HUDEP-2 (cell line): Measurements from ENCODE around the gene ZBTB49.

Source experiments
- DNase-seq, 76 experiments: peaks; one replicate each; lab custom pipeline; 2025; ENCODE audit not compliant: unreplicated experiment in 76 of 76; lab: John Stamatoyannopoulos, UW

ZBTB49 gene

DNA sequence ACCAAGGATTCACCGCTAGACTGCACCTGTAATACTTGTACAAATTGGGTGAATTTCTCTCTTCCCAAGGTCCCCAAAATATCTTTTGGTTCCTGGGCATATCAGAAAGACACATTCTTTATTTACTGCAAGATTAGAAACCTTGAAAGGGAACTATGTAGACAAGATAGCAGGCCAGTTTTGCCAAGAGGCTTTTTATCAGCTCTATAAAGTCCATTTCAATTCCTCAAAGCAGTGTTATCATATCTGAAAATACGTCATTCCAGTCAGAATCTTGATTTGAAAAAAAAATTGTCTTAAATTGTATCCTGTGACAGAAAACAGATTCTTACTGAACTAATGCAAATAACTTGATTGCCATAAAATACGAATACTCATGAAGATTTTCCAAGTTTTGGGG, 59.8 kb downstream of the ZBTB49 start:
- peak in 5 of 76 experiments; percentile 4 to 36 (median 10) for DNase-seq

DNA sequence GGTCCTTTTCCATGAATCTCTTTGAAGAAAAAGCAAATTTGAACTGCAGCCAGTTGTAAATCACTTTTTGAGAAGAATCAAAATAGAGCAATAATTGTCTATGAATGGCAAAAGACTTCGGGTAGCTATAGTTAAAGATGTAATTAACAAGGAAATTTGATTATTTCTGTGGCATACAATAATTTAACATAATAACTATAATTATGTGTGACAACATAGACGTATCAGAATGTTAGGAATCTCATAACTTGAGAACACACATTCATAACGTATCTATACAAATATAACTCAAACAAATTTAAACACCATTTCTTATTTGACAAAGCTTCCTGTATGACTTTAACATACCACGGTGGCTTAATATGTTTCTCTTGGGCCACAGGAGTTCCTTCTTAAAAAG, 60.9 kb downstream of the ZBTB49 start:
- DNase-seq = no peak

DNA sequence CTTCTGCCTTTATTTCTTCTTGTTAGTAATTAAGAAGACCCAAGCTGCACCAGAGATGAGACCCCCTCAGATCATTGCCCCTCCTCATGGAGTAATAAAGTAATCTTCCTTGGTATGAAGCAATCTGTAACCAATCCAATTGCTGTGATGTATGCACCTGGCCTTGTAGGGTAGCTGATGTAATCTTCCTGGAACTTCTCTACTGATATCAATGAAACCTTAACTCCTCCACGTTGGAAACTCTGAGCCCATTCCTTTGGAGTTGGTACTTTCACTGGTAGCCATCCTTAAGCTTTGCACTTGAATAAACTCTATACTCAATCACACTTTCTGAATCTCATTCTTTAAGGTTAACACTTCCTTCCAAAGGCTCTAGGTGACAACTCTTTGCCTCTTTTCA, 65.3 kb downstream of the ZBTB49 start:
- DNase-seq = no peak

DNA sequence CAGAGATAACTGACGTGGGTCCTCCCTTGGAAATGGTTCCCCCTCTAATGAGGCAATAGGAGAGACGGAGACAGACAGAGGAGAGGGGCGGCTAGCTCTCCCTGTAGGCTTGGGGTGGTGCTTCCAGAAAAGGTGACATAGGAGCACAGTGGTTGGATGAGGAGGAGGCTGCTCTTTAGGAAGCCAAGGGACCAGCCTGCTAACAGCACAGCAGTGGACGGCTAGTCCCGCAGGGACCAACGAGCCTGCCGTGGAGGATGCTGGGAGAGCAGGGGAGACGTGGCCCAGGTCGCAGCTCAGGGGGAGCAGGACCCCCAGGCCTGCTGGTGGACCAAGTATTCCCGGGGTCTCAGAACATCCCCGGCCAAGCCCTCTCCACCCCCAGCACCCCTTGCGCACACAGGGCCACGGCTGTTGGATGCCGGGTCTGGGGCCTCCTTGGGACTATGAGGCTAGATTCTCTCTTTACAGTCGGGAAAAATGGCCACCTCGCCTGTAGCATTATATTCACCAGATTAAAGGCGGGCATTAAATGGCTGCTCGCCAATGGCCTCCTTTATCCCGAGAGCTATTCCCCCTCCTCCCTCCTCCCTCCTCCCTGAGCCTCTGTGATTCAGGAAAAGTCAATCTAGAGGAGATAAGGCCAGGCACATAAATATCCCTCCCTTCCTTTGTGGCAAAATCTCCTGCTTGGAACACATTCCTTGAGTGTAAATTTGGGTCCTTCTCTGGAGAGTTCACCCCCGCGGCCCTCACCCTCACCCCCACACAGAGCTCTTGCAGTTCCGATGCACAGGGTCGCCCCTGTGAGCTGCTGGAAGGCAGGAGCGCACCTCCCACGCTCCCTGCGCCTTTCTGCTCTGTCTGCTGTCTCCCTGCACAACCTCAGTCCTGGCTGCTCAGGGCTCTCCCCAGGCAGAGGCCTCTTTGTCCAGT, 66.3 kb downstream of the ZBTB49 start:
- DNase-seq = no peak

DNA sequence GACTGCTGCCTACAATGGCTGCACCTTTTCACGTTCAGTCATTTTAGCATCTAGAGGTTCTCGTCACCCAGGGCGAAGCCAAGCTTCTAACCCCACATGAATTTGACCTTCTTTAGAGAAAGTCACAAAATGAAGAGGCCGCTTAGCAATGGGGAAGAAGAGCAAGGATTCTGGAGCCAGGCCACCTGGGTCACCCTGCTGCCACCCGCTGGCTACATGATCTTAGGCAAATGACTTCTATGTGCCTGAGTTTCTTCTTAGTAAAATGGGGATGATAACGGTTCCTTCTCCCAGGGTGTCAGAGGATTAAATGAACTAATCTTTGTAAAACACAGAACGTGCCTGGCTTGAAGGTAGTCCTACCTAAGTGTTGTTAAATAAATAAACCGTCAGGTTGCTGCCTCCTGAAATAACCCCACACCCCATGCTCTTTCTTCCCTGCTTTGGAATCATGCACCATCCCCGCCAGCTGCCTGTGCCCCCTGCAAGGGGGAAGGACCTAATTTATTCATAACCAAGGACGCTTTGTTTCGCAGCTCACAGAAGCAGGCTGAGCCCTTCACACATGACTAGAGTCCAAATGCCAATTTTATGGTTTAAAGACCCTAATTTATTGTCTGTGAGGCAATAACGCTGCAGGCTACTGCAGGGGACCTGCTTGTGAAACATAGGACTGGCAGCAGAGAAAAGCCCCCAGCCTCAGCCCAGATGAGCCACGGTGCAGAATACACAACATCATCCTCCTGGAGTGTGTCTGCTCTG, 68.2 kb downstream of the ZBTB49 start:
- DNase-seq = peak in 2 of 76 experiments; percentile 6 to 25

DNA sequence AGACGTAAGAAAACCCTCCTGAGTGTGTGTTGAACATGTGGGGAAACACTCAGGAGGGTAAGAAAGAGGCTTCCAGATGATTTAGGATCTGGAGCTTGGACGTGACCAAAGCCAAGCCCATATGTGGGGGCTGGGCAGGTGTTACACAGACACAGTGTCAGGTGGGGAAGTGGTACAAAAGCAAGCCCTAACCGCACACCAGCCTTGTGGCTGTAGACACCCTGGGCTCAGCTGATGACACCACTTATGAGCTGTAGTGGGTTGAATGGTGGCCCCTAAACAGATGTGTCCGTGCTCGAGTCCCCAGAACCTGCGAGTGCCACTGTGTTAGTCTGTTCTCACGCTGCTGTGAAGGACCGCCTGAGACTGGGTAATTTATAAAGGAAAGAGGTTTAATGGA, 71.8 kb downstream of the ZBTB49 start:
- DNase-seq = no peak

DNA sequence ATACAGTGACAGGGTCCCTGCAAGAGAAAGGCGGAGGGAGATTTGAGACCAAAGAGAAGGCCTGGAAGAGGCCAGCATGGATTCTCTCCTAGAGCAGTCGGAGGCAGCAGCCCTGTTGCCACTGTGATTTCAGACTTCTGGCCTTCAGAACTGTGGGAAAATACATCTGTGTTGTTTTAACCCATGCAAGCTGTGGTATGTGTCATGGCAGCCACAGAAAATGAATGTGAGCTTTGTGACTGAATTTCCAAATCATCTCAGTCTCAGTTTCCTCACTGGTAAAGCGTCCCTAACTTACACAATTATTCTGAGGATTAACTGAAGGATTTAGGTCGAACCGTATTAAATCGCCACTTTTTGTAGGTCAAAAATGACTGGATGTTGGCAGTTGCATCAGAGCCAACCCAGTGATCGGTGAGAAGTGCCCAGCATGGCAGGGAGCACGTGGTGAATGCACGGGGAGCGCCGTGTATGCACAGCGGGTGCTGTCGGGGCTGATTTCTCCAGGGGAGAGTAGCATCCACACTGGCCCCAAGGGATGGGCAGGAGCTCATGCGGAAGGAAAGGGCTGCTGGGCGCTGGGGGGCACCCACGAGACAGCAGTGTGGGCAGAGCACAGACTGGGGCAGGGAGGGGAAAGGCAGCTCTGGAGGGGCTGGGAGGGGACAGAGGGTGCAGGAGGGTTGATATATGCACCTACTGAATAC, 73.1 kb downstream of the ZBTB49 start:
- no peak for DNase-seq

DNA sequence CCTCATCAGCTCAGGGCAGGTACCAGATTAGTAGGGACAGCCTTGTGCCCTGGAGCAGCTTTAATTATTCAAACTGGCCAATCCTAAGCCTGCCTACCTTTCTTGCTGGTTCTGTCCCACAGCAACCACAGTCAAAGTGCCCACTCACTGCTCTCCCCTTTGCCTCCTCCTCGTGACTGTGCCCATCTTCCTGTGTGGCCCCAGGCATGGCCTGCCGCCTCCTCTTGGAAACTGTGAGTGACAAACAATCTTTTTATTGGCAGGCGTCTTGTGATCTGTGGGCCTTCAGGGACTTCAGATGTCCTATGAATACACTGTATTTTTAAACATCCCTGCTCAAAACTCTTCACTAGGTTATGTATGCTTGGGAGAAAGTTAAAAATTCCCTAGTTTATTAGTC, 74.0 kb downstream of the ZBTB49 start:
- no peak for DNase-seq

DNA sequence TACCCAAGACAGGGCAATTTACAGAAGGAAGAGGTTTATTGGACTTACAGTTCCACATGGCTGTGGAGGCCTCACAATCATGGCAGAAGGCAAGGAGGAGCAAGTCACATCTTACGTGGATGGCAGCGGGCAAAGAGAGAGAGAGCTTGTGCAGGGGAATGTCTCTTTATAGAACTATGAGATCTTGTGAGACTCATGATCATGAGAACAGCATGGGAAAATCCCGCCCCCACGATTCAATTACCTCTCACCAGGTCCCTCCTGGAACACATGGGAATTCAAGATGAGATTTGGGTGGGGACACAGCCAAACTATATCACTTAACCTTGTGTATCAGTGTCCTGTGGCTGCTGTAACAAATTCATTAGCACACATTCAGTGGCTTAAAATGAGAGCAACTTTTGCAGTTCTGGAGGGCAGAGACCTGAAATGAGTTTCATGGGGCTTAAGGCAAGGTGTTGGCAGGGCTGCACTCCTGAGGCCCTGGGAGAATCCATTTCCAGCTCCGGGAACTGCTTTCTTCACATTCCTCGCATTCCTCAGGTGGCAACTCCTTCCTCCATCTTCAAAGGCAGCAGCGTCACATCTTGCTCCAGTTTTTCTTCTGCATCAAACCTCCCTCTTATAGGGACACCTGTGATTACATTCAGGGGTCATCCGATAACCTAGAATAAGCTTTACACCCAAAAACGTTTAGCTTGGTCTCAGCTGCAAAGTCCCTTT, 74.6 kb downstream of the ZBTB49 start:
- no peak for DNase-seq

DNA sequence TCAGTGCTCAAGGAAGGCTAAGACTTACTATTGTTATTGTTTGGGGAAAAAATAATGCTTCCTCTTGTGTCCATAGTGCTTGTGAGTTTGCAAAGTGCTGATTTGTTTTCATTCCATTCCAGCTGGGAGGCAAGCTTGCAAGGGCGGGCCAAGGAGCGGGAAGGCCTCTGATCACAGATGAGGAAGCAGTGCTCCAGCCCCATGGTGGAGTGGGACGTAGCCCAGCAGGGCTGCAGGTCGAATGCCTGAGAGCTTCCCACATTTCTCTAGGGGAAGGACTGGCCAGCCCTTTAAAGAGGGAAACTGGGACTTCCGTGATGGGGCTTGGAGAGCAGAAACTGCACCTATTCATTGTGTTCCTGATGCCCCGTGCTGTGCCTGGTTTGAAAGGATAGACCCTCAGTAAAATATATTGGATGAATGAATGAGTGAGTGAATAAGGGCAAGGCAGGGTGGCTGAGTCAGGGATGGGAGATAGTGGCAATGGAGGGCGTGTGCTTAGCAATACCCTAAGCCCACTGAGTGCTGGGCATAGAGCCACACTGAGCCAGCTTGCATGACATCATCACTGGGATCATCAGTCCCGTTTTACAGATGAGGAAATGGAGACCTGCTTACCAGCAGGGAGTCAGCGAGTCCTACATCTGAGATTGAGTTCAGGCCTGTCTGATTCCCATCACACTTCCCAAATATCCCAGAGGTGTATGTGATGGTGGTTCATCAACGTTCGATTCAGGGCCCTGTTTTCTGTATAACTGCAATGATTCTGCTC, 78.9 kb downstream of the ZBTB49 start:
- no peak for DNase-seq
